GM12878 (cell line): ENCODE results near the gene SAMD4A.

Experiments used
- CEBPB ChIP-seq, 2 experiments: fragments of 150-350 bp in 1 of 2; IDR thresholded peaks; 2 replicates each; pipeline ENCODE4 v1.6.1; 2012 to 2014; ENCODE audit warnings: low read depth in 2 of 2, low read length in 2 of 2, borderline replicate concordance in 1 of 2, inconsistent platforms in 1 of 2
- EP300 ChIP-seq, 2 experiments: fragments of 150-350 bp in 1 of 2; IDR thresholded peaks; 2 replicates each; pipeline ENCODE4 v1.6.1; 2011 to 2012; ENCODE audit warnings: low read depth in 2 of 2, low read length in 2 of 2, borderline replicate concordance in 1 of 2, improper control_type of control experiment in 1 of 2, inconsistent platforms in 1 of 2; ENCODE audit not compliant: control insufficient read depth in 1 of 2

DNA sequence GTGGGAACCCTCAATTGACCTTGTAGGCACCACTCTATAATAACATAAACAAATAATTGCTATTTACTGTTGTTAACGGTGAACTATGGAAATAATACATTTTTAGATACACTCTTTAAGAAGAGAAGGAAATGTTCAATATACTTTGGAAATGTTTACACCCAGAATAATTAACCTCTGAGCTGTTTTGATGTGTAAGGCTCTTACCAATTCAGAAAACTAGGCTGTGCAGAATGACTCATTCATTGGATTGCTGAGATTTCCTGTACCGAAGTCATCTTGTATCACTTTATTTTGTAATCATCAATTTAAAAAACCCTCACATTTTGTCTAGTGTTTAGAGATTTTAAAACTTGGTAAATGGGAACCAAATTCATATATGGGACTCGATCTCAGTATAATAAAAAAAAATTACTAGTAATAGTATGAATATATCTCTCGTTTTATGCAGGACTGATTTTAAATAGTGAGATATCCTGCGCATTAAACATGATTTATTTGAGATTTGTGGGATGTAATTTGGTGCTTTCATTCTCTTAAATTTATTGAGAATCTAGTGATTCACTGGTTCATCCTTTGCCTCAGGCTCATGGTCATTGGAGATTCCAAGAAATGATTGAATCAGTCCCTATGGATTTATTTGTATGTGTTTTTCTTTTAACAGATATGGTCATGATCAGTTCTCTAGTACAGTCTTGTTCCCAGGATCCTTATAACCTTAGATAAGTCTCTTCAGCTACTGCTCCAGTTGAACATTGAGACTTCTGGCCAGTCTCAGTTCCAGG is 3.9 kb downstream of the SAMD4A start:
- TF ChIP-seq EP300 (IDR thresholded peaks at IDR 0.05; ENCODE audit: borderline replicate concordance in 1 of 2, control insufficient read depth in 1 of 2, low read depth in 2 of 2, low read length in 2 of 2), result no peak
- TF ChIP-seq CEBPB (IDR thresholded peaks at IDR 0.05; ENCODE audit: borderline replicate concordance in 1 of 2, low read depth in 2 of 2, low read length in 2 of 2), result no peak
